CD14-positive monocyte (primary cell): ENCODE results near the gene EPG5. TPM values are rescaled to one million over a fixed set of nuclear protein-coding genes. Genes with fewer than 3 reads are reported as not detected.

Experiments
- DNase-seq, 3 donors: peaks; one replicate each; pipeline ENCODE4 v3.0.0-alpha.2; 2011 to 2022
- H2AFZ ChIP-seq: 2 replicates; pipeline ENCODE4 v1.6.0; 2012; ENCODE audit warnings: mild to moderate bottlenecking, low read depth, low read length, inconsistent platforms; ENCODE audit not compliant: insufficient read depth, poor library complexity, severe bottlenecking
- H3K27ac ChIP-seq, 2 donors: 1 replicate in 1 of 2; 2 replicates in 1 of 2; pipeline ENCODE4 v1.5.1; 2012 to 2013; ENCODE audit warnings: low read length in 2 of 2, control low read depth in 1 of 2, inconsistent platforms in 1 of 2, low read depth in 1 of 2, mild to moderate bottlenecking in 1 of 2
- H3K27me3 ChIP-seq, 2 donors: one replicate each; pipeline versions ENCODE4 v1.6.0 to v1.6.1; 2011 to 2013; ENCODE audit warnings: low read length in 2 of 2; ENCODE audit not compliant: control insufficient read depth in 2 of 2, insufficient read depth in 2 of 2
- H3K36me3 ChIP-seq, 2 donors: replicated peaks in 1 of 2; 1 replicate in 1 of 2; 2 replicates in 1 of 2; pipeline versions ENCODE4 v1.5.1 to v1.6.1; 2012 to 2013; ENCODE audit warnings: low read length in 2 of 2, control low read depth in 1 of 2, inconsistent platforms in 1 of 2, mild to moderate bottlenecking in 1 of 2; ENCODE audit not compliant: insufficient read depth in 2 of 2, control insufficient read depth in 1 of 2
- H3K4me1 ChIP-seq, 2 donors: 1 replicate in 1 of 2; 2 replicates in 1 of 2; pipeline versions ENCODE4 v1.5.1 to v1.6.1; 2012 to 2013; ENCODE audit warnings: low read length in 2 of 2, control low read depth in 1 of 2, inconsistent platforms in 1 of 2, mild to moderate bottlenecking in 1 of 2, moderate library complexity in 1 of 2; ENCODE audit not compliant: insufficient read depth in 2 of 2, control insufficient read depth in 1 of 2
- H3K4me2 ChIP-seq: replicated peaks from 2 replicates; pipeline ENCODE3; 2012; ENCODE audit warnings: low read length, moderate library complexity, mild to moderate bottlenecking; ENCODE audit not compliant: poor library complexity, severe bottlenecking; ENCODE audit errors: extremely low read depth
- H3K4me3 ChIP-seq, 3 experiments: fragments of 200-600 bp in 1 of 3; sonication (generic) in 1 of 3; replicated peaks in 1 of 3; 1 replicate in 2 of 3; 2 replicates in 1 of 3; pipeline ENCODE4 v1.5.1; 2011 to 2013; ENCODE audit warnings: low read length in 3 of 3, mild to moderate bottlenecking in 3 of 3, control low read depth in 2 of 3, low read depth in 2 of 3, inconsistent platforms in 1 of 3, moderate library complexity in 1 of 3
- H3K79me2 ChIP-seq: 2 replicates; pipeline ENCODE4 v1.6.0; 2012; ENCODE audit warnings: mild to moderate bottlenecking, control low read depth, inconsistent platforms, low read length, moderate library complexity; ENCODE audit not compliant: insufficient read depth
- H3K9ac ChIP-seq: 2 replicates; pipeline ENCODE4 v1.6.0; 2017; ENCODE audit warnings: low read length, mild to moderate bottlenecking; ENCODE audit not compliant: insufficient read depth, poor library complexity, severe bottlenecking
- H3K9me3 ChIP-seq, 2 donors: replicated peaks in 1 of 2; 1 replicate in 1 of 2; 2 replicates in 1 of 2; pipeline versions ENCODE4 v1.5.1 to v1.6.1; 2012 to 2013; ENCODE audit warnings: low read length in 2 of 2, control low read depth in 1 of 2; ENCODE audit not compliant: control insufficient read depth in 1 of 2, insufficient read depth in 1 of 2
- H4K20me1 ChIP-seq: 2 replicates; pipeline ENCODE4 v1.6.0; 2012; ENCODE audit warnings: mild to moderate bottlenecking, low read length, control low read depth, moderate library complexity; ENCODE audit not compliant: insufficient read depth
- H3K27ac Mint-ChIP-seq, 7 donors: one replicate each; pipeline ENCODE4 v1.8.0; 2020; ENCODE audit warnings: mild to moderate bottlenecking in 7 of 7, mixed read lengths in 7 of 7, moderate library complexity in 6 of 7, inconsistent platforms in 2 of 7
- H3K27me3 Mint-ChIP-seq, 3 donors: one replicate each; pipeline ENCODE4 v1.8.0; 2021 to 2022; ENCODE audit warnings: low read depth in 3 of 3, mild to moderate bottlenecking in 3 of 3, mixed read lengths in 3 of 3, moderate library complexity in 3 of 3, inconsistent platforms in 1 of 3
- H3K36me3 Mint-ChIP-seq, 2 donors: one replicate each; pipeline ENCODE4 v1.8.0; 2020; ENCODE audit warnings: mixed read lengths in 2 of 2, inconsistent platforms in 1 of 2, mild to moderate bottlenecking in 1 of 2
- H3K4me1 Mint-ChIP-seq: one replicate; pipeline ENCODE4 v1.8.0; 2020; ENCODE audit warnings: mild to moderate bottlenecking, mixed read lengths
- H3K4me3 Mint-ChIP-seq, 2 donors: one replicate each; pipeline ENCODE4 v1.8.0; 2020; ENCODE audit warnings: mild to moderate bottlenecking in 2 of 2, mixed read lengths in 2 of 2, moderate library complexity in 1 of 2
- H3K9me3 Mint-ChIP-seq, 7 donors: one replicate each; pipeline ENCODE4 v1.8.0; 2020 to 2022; ENCODE audit warnings: mixed read lengths in 7 of 7, mild to moderate bottlenecking in 6 of 7, moderate library complexity in 6 of 7, inconsistent platforms in 2 of 7
- CTCF ChIP-seq: fragments of 200-600 bp; IDR thresholded peaks from one replicate; pipeline ENCODE4 v1.8.0; 2022; ENCODE audit warnings: antibody characterized with exemption, mild to moderate bottlenecking
- WGBS: methylation state at CpG from one replicate; pipeline ENCODE4 v1.1.5; 2013; ENCODE audit warnings: missing lambda C conversion rate; ENCODE audit not compliant: insufficient coverage; 5-methylcytosine and 5-hydroxymethylcytosine counted together
- intact Hi-C, 2 donors: fragments of 100-400 bp; cut with micrococcal nuclease; formaldehyde crosslinking; loops; one replicate each; pipeline versions ENCODE4 v1.15.0 to v1.15.1; 2023
- polyA plus RNA-seq, 3 donors: library from polyadenylated mRNA; depleted of rRNA in 1 of 3; unstranded in 2 of 3; stranded (reverse) in 1 of 3; fragments of 300-500 nt in 2 of 3; fragments of >200 nt in 1 of 3; fragmentation: Illumina TruSeq in 2 of 3; gene quantifications; 1 replicate in 2 of 3; 2 replicates in 1 of 3; pipeline ENCODE4 v1.2.3, GENCODE V29; 2012 to 2021

Gene EPG5
- polyA plus RNA-seq, 3 donors, result 1.3 to 15.9 (median 1.4) TPM

GRCh38 chr18:45826084-45826483, 141.0 kb downstream of the EPG5 start:
- H3K27me3 Mint-ChIP-seq, result peaks cover 0 to 3% (median 0%) of the 10 kb centered on the region in 3 donors
- no peak overlapping the region for H3K4me3 Mint-ChIP-seq
- peak overlapping the region in 2 of 7 donors; percentile 37 to 58 for H3K27ac Mint-ChIP-seq
- Histone ChIP-seq H3K79me2 (peaks cover 11% of the 10 kb centered on the region), H3K4me2 (no peak overlapping the region), H3K9me3 (no peaks in the 10 kb centered on the region), H4K20me1 (no peaks in the 10 kb centered on the region), H3K36me3 (no peaks in the 10 kb centered on the region), H3K9ac (no peak overlapping the region), H3K4me1 (peaks cover 50 to 53% of the 10 kb centered on the region in 2 donors), H2AFZ (no peak overlapping the region), H3K4me3 (no peak overlapping the region), H3K27ac (peak overlapping the region in 1 of 2 donors; percentile 92), H3K27me3 (no peaks in the 10 kb centered on the region)
- no peak for TF ChIP-seq CTCF
- intact Hi-C loops, result no loop called here
- peaks cover 57% of the 10 kb centered on the region for H3K4me1 Mint-ChIP-seq
- no peak for DNase-seq
- H3K36me3 Mint-ChIP-seq, result peaks cover 0 to 6% of the 10 kb centered on the region in 2 donors
- 52% methylated on average over 3 of the region's 4 CpGs for WGBS
- H3K9me3 Mint-ChIP-seq, result peaks cover 0 to 4% (median 2%) of the 10 kb centered on the region in 7 donors

GRCh38 chr18:45825258-45826044, 141.7 kb downstream of the EPG5 start, which contains the start of gene SIGLEC15:
Gene SIGLEC15 (plus strand): TSS chr18:45825675. CDS start chr18:45825729, 54 bp downstream.
- Histone ChIP-seq H3K9ac (no peak within 1 kb of the TSS), H3K79me2 (peaks cover 11% of the 10 kb centered on the region)

More at GRCh38 chr18:45825258-45826044, 141.7 kb downstream of the EPG5 start, which contains the start of gene SIGLEC15:
- no peak for TF ChIP-seq CTCF
- peaks cover 0 to 6% of the 10 kb centered on the region in 2 donors for H3K36me3 Mint-ChIP-seq
- Histone ChIP-seq H3K4me2 (no peak within 1 kb of the TSS), H3K36me3 (no peaks in the 10 kb centered on the region), H3K4me1 (peaks cover 52 to 58% of the 10 kb centered on the region in 2 donors), H4K20me1 (no peaks in the 10 kb centered on the region), H3K4me3 (no peak within 1 kb of the TSS), H3K27ac (peak within 1 kb of the TSS in 1 of 2 donors; percentile 92), H3K9me3 (no peaks in the 10 kb centered on the region), H2AFZ (peak within 1 kb of the TSS; percentile 49), H3K27me3 (no peaks in the 10 kb centered on the region)
- H3K27me3 Mint-ChIP-seq, result peaks cover 0 to 3% (median 0%) of the 10 kb centered on the region in 3 donors
- H3K9me3 Mint-ChIP-seq, result peaks cover 0 to 4% (median 2%) of the 10 kb centered on the region in 7 donors
- H3K27ac Mint-ChIP-seq, result peak within 1 kb of the TSS in 6 of 7 donors; percentile 58 to 98 (median 71)
- WGBS, result 10% methylated on average over 10 of the region's 12 CpGs
- intact Hi-C loops, result no loop called here
- peaks cover 62% of the 10 kb centered on the region for H3K4me1 Mint-ChIP-seq
- DNase-seq, result no peak
- H3K4me3 Mint-ChIP-seq, result no peak within 1 kb of the TSS
